ENCODE measurements around the gene TRIM5.
"Not testable (repeated sequence)": the region's sequence is repeated elsewhere in the genome, so short reads cannot be mapped to it uniquely, and the experiment has no call there.

The TRIM5 gene

DNA sequence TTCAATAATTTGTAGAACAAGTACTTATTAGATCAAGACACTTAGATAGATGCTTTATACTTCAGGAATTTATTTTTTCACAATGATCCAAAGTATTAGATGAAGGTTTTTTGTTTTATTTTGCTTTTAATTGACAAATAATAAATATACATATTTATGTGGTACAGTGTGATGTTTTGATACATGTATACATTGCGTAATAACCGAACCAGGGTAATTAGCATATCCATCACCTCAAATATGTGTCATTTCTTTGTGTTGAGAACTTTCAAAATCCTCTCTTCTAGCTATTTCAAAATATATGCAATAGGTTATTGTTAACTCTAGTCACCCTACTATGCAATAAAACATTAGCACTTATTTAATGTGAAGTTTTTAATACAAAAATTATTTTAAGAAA, 21.4 kb downstream of the TRIM5 start:
- H3K4me1 ChIP-seq (ENCODE audit: control insufficient read depth, insufficient read depth, low read length) = no peaks in the 10 kb centered on the region
- no peaks in the 10 kb centered on the region for H3K9me3 ChIP-seq (ENCODE audit: control insufficient read depth, insufficient read depth, low read depth, low read length)
- no peak overlapping the region for H3K4me3 ChIP-seq (ENCODE audit: low read depth, low read length)
- no peaks in the 10 kb centered on the region for H3K27me3 ChIP-seq (ENCODE audit: control insufficient read depth, insufficient read depth, low read length)
- no peak overlapping the region for H3K27ac ChIP-seq (ENCODE audit: low read depth, low read length)
- peaks cover 29% of the 10 kb centered on the region for H3K36me3 ChIP-seq (ENCODE audit: control insufficient read depth, insufficient read depth, low read length)
- H3K9ac ChIP-seq (ENCODE audit: low read length) = no peak overlapping the region

DNA sequence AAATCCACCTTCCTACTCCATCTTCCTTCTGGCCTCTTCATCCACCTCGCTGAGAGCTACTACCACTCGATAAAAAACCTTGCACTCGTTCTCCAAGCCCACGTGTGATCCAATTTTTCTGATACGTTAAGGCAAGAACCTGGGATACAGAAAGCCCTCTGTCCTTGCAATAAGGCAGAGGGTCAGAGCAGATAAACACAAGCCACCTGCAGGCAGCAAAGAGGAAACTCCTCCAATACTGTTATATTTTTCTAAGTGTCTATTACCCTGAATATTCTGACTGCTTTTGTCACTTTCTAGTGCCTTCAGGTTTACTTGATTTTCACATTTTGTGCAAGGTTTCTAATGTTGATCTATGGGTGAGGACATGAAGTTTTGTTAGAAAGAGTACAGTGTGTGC, 26.6 kb downstream of the TRIM5 start:
- Histone ChIP-seq H3K9ac (ENCODE audit: low read length) (no peak overlapping the region), H3K36me3 (ENCODE audit: control insufficient read depth, insufficient read depth, low read length) (peaks cover 3% of the 10 kb centered on the region; the same call in 1 of the 2 replicates), H3K4me3 (ENCODE audit: low read depth, low read length) (no peak overlapping the region), H3K27ac (ENCODE audit: low read depth, low read length) (no peak overlapping the region), H3K27me3 (ENCODE audit: control insufficient read depth, insufficient read depth, low read length) (no peaks in the 10 kb centered on the region), H3K9me3 (ENCODE audit: control insufficient read depth, insufficient read depth, low read depth, low read length) (no peaks in the 10 kb centered on the region), H3K4me1 (ENCODE audit: control insufficient read depth, insufficient read depth, low read length) (no peaks in the 10 kb centered on the region)

DNA sequence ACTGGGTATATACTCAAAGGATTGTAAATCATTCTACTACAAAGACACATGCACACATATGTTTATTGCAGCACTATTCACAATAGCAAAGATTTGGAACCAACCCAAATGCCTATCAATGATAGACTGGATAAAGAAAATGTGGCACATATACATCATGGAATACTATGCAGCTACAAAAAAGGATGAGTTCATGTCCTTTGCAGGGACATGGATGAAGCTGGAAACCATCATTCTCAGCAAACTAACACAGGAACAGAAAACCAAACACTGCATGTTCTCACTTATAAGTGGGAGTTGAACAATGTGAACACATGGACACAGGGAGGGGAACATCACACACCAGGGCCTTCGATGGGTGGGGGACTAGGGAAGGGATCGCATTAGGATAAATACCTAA, 27.9 kb downstream of the TRIM5 start:
- H3K4me3 ChIP-seq (ENCODE audit: low read depth, low read length); H3K9ac ChIP-seq (ENCODE audit: low read length); H3K36me3 ChIP-seq (ENCODE audit: control insufficient read depth, insufficient read depth, low read length); H3K9me3 ChIP-seq (ENCODE audit: control insufficient read depth, insufficient read depth, low read depth, low read length); H3K27ac ChIP-seq (ENCODE audit: low read depth, low read length); H3K4me1 ChIP-seq (ENCODE audit: control insufficient read depth, insufficient read depth, low read length); H3K27me3 ChIP-seq (ENCODE audit: control insufficient read depth, insufficient read depth, low read length): not testable (repeated sequence)

DNA sequence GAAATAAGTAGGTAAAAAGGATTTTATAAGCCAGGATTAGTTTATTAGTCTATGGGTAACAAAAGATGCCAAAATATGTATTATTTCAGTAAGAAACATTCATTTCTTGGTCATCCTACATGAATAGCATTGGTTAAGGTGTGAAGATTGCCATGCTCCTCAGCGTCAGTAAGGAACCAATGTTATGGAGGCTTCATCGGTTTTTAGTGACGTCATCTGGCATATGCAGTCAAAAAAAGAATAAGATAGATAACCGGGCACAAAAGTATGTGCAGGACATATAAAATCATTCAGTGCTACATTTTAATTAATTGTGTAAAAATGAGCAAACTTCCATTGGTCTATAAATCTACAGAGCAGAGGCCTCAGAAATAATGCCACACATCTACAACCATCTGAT, 29.4 kb downstream of the TRIM5 start:
- Histone ChIP-seq H3K27ac (ENCODE audit: low read depth, low read length) (no peak overlapping the region), H3K27me3 (ENCODE audit: control insufficient read depth, insufficient read depth, low read length) (no peaks in the 10 kb centered on the region)

DNA sequence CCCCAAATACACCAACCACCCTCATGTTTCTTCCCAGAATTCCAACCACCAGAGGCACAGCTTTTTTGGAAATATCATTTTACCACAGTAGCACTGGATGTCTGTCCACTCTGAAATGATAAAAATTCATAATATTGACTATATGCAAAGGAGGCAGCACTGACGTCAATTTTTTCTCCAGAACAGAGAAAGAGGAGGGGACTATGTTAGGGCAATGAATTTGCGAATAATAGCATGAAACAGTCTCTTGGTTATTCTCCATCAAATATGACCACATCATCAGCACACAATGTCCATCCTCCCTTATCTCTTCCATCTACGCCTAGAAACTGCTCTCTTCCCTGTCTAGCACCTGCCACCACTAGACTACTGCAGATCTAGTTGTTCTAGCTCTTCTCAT, 38.7 kb downstream of the TRIM5 start:
- H3K9me3 ChIP-seq (ENCODE audit: control insufficient read depth, insufficient read depth, low read depth, low read length) = no peaks in the 10 kb centered on the region
- H3K36me3 ChIP-seq (ENCODE audit: control insufficient read depth, insufficient read depth, low read length) = no peaks in the 10 kb centered on the region
- no peak overlapping the region for H3K4me3 ChIP-seq (ENCODE audit: low read depth, low read length)
- H3K4me1 ChIP-seq (ENCODE audit: control insufficient read depth, insufficient read depth, low read length) = no peaks in the 10 kb centered on the region
- H3K27me3 ChIP-seq (ENCODE audit: control insufficient read depth, insufficient read depth, low read length) = no peaks in the 10 kb centered on the region
- no peak overlapping the region for H3K27ac ChIP-seq (ENCODE audit: low read depth, low read length)
- no peak overlapping the region for H3K9ac ChIP-seq (ENCODE audit: low read length)

More for the DNA sequence above, 29.4 kb downstream of the TRIM5 start:
- Histone ChIP-seq H3K9me3 (ENCODE audit: control insufficient read depth, insufficient read depth, low read depth, low read length) (peaks cover 5% of the 10 kb centered on the region; the same call in 1 of the 2 replicates), H3K4me3 (ENCODE audit: low read depth, low read length) (no peak overlapping the region), H3K36me3 (ENCODE audit: control insufficient read depth, insufficient read depth, low read length) (no peaks in the 10 kb centered on the region), H3K9ac (ENCODE audit: low read length) (no peak overlapping the region), H3K4me1 (ENCODE audit: control insufficient read depth, insufficient read depth, low read length) (no peaks in the 10 kb centered on the region)

DNA sequence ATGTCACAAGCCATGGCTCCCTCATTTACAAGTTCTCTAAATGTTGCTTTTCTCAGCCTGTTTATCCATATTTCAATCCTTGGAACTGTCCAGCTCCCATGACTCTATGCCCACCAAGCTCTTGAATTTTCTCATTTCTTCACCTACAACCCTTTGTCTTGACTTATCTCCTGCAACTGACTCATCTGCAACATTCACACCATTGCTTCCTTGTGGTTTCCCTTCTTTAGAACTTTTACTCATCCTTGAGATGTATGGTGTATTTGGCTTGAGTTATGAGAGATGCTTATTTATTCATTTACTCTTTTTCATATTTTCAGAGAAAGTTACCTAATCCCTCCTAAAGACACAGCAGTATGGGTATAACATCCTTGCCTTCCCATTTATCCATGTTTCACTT, 41.3 kb downstream of the TRIM5 start:
- Histone ChIP-seq H3K27ac (ENCODE audit: low read depth, low read length) (no peak overlapping the region), H3K4me3 (ENCODE audit: low read depth, low read length) (no peak overlapping the region), H3K9ac (ENCODE audit: low read length) (no peak overlapping the region), H3K36me3 (ENCODE audit: control insufficient read depth, insufficient read depth, low read length) (no peaks in the 10 kb centered on the region), H3K9me3 (ENCODE audit: control insufficient read depth, insufficient read depth, low read depth, low read length) (no peaks in the 10 kb centered on the region), H3K4me1 (ENCODE audit: control insufficient read depth, insufficient read depth, low read length) (no peaks in the 10 kb centered on the region), H3K27me3 (ENCODE audit: control insufficient read depth, insufficient read depth, low read length) (no peaks in the 10 kb centered on the region)

DNA sequence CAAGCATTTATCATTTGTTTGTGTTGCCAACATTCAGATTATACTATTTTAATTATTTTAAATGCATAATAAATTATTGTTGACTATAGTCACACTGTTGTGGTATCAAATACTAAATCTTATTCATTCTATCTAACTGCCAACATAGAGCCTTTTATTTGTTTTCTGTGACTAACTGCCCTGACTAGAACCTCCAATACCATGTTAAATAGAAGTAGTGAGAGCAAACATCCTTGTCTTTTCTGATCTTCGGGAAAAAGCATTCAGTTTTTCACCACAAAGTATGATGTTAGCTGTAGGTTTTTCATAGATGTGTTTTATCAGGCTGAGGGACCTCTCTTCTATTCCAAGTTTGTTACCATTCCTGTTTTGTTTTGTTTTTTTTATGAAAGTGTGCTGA, 44.9 kb downstream of the TRIM5 start:
- Histone ChIP-seq H3K27me3 (ENCODE audit: control insufficient read depth, insufficient read depth, low read length) (no peaks in the 10 kb centered on the region), H3K9me3 (ENCODE audit: control insufficient read depth, insufficient read depth, low read depth, low read length) (no peaks in the 10 kb centered on the region), H3K4me3 (ENCODE audit: low read depth, low read length) (no peak overlapping the region), H3K4me1 (ENCODE audit: control insufficient read depth, insufficient read depth, low read length) (no peaks in the 10 kb centered on the region), H3K36me3 (ENCODE audit: control insufficient read depth, insufficient read depth, low read length) (no peaks in the 10 kb centered on the region), H3K9ac (ENCODE audit: low read length) (no peak overlapping the region), H3K27ac (ENCODE audit: low read depth, low read length) (no peak overlapping the region)

DNA sequence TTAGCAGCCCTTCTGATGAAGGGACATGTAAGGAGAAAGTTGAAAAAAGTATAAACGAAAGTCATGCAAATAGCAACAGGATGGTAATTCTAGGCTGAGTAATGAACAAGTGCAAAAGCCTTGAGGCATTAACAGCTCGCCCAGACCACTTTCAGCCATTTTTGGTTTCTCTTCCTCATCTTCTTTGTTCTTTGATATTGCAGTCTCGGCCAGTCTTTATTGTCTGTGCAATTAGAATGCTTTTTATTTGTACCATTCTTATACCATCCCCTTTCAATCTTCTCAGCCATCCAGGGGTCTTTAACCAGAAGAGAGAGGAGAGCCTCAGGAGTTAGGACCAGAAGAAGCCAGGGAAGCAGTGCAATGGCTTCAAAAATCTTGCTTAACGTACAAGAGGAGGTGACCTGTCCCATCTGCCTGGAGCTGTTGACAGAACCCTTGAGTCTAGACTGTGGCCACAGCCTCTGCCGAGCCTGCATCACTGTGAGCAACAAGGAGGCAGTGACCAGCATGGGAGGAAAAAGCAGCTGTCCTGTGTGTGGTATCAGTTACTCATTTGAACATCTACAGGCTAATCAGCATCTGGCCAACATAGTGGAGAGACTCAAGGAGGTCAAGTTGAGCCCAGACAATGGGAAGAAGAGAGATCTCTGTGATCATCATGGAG, 52.8 kb downstream of the TRIM5 start:
- Histone ChIP-seq H3K9me3 (ENCODE audit: control insufficient read depth, insufficient read depth, low read depth, low read length) (0 out of 2 replicates have a peak, but pooled peaks cover 2% of the 10 kb centered on the region), H3K27me3 (ENCODE audit: control insufficient read depth, insufficient read depth, low read length) (no peaks in the 10 kb centered on the region), H3K27ac (ENCODE audit: low read depth, low read length) (no peak overlapping the region), H3K9ac (ENCODE audit: low read length) (no peak overlapping the region), H3K36me3 (ENCODE audit: control insufficient read depth, insufficient read depth, low read length) (no peaks in the 10 kb centered on the region), H3K4me3 (ENCODE audit: low read depth, low read length) (no peak overlapping the region), H3K4me1 (ENCODE audit: control insufficient read depth, insufficient read depth, low read length) (no peaks in the 10 kb centered on the region)

DNA sequence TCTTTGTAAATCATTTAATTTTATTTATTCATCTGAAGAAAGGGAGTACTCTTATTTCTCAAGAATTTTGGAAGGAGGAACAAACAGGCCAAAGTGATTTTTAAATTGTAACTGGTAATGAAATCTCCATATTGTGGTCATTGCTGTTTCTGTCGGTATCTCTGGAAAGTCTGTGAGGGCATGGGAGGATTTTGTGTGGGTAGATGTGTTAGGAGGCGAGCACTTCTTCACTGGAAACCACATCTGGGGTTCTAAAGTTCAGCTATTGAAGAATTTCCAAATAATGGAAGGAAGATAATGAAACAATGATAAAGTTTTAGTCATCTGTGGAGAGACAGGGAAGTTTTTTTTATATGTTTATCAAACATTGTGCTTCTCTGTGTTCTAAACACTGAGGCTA, 53.5 kb downstream of the TRIM5 start:
- no peaks in the 10 kb centered on the region for H3K36me3 ChIP-seq (ENCODE audit: control insufficient read depth, insufficient read depth, low read length)
- 0 out of 2 replicates have a peak, but pooled peaks cover 2% of the 10 kb centered on the region for H3K9me3 ChIP-seq (ENCODE audit: control insufficient read depth, insufficient read depth, low read depth, low read length)
- H3K9ac ChIP-seq (ENCODE audit: low read length) = no peak overlapping the region
- H3K4me1 ChIP-seq (ENCODE audit: control insufficient read depth, insufficient read depth, low read length) = no peaks in the 10 kb centered on the region
- H3K27me3 ChIP-seq (ENCODE audit: control insufficient read depth, insufficient read depth, low read length) = no peaks in the 10 kb centered on the region
- H3K27ac ChIP-seq (ENCODE audit: low read depth, low read length) = no peak overlapping the region
- H3K4me3 ChIP-seq (ENCODE audit: low read depth, low read length) = no peak overlapping the region

DNA sequence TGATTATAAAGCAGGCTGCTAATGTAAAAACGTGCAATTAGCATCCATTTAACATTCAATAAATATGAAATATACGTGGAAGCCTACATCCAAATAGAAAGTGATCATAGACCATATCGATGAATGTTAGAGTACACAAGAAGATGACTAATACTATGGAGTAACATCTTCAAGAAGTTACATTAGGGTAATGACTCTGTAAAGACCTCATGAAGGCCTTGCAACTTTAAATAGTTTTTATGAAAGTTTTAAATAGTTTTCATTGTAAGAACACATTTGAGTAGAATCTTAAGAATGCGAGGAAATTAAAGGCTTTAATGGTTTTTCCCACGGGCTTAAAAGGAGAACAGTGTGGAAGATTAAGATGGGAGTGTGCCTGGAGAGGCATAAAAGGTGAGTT, 58.7 kb downstream of the TRIM5 start:
- H3K9ac ChIP-seq (ENCODE audit: low read length) = no peak overlapping the region
- H3K27me3 ChIP-seq (ENCODE audit: control insufficient read depth, insufficient read depth, low read length) = no peaks in the 10 kb centered on the region
- peaks cover 13% of the 10 kb centered on the region; the same call in 1 of the 2 replicates for H3K4me1 ChIP-seq (ENCODE audit: control insufficient read depth, insufficient read depth, low read length)
- no peak overlapping the region for H3K27ac ChIP-seq (ENCODE audit: low read depth, low read length)
- H3K4me3 ChIP-seq (ENCODE audit: low read depth, low read length) = no peak overlapping the region
- H3K36me3 ChIP-seq (ENCODE audit: control insufficient read depth, insufficient read depth, low read length) = no peaks in the 10 kb centered on the region
- H3K9me3 ChIP-seq (ENCODE audit: control insufficient read depth, insufficient read depth, low read depth, low read length) = 0 out of 2 replicates have a peak, but pooled peaks cover 2% of the 10 kb centered on the region

DNA sequence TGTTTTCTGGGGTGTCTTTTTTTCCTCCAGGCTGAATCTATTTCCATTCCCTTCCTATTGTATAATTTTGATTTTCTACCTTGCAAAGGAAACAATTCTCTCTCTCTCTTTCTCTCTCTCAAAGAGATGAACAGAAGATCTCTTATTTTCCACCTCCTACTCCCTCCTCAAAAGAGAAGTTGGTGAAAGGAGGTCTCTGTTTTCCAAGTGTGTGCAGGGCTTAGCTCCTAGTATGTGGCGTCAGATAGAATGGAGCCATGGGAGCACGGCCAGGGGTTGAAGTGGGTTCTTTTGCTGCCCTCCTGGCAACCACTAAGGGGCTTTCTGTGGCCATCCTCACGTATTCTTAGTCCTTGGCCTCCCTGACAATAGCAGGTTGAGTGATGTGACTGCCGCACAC, 59.6 kb downstream of the TRIM5 start:
- H3K4me3 ChIP-seq (ENCODE audit: low read depth, low read length) = no peak overlapping the region
- H3K36me3 ChIP-seq (ENCODE audit: control insufficient read depth, insufficient read depth, low read length) = no peaks in the 10 kb centered on the region
- H3K4me1 ChIP-seq (ENCODE audit: control insufficient read depth, insufficient read depth, low read length) = peaks cover 22% of the 10 kb centered on the region
- 0 out of 2 replicates have a peak, but pooled peaks cover 2% of the 10 kb centered on the region for H3K9me3 ChIP-seq (ENCODE audit: control insufficient read depth, insufficient read depth, low read depth, low read length)
- no peak overlapping the region for H3K9ac ChIP-seq (ENCODE audit: low read length)
- no peak overlapping the region for H3K27ac ChIP-seq (ENCODE audit: low read depth, low read length)
- H3K27me3 ChIP-seq (ENCODE audit: control insufficient read depth, insufficient read depth, low read length) = no peaks in the 10 kb centered on the region
